Suppressor macrophage (primary cell): Measurements from ENCODE around the gene ALKBH5.

Experiments used
- DNase-seq, 4 experiments: peaks; one replicate each; pipeline ENCODE4 v3.0.0-alpha.2; 2020 to 2022

The ALKBH5 gene

DNA sequence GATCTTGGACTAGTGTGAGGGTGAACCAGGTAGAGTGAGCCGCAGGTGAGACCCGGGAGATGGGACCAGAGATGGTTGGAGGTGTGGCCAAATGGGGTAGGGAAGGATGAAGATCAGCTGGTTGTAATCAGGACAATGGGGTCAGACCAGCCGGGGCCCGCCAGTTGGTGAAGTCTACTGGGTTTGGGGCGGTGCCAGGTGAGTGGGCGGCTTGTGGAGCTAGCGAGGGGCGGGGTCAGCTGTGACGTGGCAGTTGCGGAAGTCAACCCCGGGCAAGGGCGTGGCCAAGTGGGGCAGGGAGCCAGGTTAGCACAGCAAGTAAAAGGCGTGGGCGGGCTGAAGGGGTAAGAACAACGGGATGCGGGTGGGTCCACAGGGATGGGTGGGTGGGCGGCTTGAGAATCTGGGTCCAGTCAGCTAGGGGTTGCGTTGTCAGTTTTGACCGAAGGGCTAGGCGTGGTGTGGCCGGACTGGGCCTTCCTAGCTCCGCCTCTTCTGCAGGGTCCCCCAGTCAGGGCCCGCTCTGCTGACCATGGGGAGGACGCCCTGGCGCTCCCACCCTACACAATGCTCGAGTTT lies 25.5 kb upstream of the ALKBH5 start:
- DNase-seq: peak; percentile 95 to 97 (median 96)

DNA sequence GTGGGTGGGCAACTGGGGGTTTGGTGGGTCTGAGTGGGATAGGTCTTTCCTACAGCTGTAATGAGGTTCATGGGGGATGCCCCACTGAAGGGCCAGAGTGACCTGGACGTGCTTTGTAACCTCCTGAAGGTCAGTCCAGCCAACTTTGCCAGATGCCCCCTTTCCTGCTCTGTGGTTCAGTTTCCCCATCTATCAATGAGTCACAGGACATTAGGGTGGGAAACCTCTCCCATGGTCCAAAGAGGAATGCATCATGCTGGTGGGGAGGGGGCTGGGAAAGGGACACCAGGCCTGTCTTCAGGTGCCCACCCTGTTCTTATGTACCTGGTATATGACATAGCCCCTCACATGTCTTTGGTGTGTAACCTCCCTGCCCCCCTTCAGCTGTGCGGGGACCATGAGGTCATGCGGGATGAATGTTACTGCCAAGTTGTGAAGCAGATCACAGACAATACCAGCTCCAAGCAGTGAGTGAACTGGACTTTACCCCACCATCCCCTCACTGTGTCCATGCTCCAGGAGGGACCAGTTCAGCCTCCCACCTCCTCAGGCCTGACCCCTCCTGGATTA lies 24.0 kb upstream of the ALKBH5 start:
- DNase-seq: no peak

DNA sequence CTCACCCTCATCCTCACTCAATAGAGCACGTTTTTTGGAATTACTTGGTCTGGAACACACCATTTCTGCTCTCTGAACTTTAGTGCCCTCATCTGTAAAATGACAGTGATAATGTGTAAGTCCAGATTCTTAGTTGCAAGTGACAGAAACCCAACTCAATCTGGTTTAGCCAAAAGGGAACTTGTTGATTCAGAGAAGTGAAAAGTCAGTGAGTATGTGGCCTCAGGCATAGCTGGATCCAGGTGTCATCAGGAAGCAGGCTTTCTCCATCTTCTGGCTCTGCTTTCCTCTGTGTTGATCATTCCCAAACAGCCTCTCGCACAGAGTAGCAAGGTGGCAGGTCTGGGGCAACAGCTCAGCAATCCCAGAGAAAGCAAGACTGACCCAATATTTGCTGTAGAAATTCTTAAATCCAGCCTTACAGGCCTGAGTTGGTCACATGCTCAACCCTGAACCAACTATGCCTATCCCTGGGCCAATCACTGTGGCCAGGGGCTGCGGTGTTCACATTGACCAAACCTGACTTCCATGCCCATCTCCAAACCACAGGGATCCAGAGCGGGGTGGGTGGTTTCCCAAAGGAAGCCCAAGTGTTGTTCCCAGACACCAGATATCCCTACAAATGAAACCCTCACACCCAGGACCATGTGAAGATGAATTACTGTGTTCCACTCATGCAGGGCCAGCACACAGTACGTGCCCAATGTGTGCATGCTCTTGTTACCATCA lies 23.3 kb upstream of the ALKBH5 start:
- peak in 1 of 4 experiments; percentile 18 for DNase-seq

DNA sequence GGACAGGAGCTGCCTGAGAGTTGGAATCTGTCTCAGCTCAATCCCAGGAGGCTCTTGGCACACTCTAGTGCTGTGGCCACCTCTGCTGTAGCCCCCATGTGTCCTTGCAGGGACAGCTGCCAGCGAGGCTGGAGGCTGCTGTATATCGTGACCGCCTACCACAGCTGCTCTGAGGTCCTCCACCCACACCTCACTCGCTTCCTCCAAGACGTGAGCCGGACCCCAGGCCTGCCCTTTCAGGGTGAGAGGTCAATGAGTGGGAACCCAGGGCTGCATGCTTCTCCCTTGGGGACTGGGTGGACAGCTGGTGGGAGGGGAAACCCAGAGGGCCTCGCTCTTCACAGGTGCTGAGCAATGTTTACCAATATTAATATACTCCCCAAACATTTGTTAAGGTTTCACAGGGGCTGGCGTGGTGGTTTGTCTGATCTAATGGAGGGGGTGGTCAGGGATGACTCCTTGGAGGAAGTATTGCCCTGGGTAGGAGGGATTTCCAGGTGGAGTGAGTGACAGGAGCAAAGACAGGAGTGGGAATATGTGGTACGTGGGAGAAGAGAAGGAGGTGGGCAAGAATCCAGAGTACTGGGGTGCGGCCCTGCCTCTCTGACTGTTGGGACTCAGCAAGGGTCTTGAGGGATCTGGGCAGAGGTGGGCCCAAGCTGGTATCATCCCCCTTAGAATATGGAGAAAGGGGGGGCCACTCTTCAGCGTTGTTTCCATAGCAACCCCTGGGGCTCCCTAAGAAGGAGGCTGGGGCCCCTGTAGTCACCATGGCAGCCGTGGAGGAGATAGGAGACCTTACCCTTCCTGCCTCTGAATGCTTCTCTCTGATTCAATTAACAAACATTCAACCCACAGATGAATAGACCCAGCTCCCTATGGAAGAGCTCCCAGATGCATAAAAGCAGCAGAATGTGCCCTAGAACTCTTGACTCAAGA lies 22.2 kb upstream of the ALKBH5 start:
- peak; percentile 27 to 75 (median 70) for DNase-seq

DNA sequence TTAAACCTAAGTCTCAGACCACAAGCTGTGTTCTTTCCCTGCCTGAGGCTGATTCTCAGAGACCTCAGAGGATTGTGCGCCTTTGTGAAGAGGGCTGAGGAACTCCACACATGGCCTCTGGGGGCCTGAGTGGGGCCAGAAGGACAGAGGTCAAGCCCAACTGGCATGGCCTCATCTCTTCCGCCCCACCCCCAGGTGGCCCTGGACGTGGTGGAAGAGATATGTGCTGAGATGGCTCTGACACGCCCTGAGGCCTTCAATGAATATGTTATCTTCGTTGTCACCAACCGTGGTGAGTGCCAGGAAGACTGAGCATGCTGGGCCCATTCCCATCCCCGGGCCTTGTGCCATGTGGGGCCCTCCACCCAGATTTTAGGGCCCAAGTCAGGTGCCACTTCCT lies 20.1 kb upstream of the ALKBH5 start:
- DNase-seq: no peak

DNA sequence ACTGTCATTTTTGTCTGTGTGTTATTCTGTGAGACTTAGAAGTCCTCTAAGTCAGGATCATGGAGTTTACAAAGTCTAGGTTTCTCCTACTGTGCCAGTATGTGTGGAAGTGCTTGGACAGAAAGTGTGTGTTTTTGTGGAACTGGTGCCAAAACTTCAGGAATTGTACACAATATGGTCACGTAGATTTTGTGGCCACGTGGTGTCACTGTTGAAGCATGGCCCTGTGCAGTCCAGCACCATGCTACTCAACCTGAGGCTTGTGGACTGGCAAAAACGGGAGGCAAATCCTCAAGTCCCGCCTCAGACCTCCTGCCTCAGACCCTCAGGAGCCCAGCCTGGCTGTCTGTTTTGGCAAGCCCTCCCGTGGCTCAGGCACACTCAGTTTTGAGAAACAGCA lies 16.7 kb upstream of the ALKBH5 start:
- no peak for DNase-seq

DNA sequence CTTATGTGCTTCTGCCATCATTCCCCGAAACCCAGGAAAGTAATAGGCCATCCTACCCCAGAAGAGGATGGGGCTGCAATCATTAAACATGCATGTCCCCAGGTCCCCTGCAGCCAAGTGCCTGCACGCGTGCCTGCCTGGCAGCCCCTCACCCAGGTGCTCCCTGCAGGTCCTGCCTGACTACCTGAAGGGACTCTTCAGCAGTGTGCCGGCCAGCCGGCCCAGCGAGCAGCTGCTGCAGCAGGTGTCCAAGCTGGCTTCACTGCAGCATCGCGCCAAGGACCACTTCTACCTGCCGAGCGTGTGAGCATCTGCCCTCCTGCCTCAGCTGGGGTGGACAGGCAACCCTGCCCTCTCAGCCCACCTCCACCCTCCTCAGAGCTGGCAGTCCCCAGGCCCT lies 16.2 kb upstream of the ALKBH5 start:
- no peak for DNase-seq

DNA sequence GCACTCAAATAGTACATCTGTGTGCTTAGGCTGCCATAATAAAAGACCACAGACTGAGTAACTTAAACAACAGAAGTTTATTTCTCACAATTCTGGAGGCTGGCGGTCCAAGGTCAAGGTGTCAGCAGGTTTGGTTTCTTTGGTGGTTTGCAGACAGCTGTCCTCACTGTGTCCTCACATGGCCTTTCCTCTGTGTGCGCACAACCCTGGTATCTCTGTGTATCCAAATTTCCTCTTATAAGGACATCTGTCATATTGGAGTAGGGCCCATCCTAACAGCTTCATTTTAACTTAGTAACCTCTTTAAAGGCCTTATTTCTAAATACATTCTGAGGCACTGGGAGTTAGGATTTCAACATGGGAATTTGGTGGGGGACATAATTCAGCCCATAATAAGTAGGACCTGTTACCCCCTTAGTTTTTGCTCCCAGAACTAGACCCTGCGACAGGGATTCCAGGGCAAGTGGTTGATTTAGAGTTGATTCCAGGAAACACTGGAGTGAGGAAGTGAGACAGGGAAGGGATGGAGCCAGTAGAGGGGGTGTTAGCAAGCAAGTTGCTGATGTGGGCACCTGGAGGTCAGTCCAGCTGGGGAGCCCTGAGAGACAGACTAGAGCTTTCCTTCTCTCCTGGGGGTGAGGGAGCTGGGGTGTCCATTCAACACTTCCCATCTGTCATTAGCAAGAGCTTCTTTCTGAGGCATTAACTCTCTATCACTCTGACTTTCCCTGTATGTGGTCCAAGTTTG lies 10.9 kb upstream of the ALKBH5 start:
- DNase-seq: no peak

DNA sequence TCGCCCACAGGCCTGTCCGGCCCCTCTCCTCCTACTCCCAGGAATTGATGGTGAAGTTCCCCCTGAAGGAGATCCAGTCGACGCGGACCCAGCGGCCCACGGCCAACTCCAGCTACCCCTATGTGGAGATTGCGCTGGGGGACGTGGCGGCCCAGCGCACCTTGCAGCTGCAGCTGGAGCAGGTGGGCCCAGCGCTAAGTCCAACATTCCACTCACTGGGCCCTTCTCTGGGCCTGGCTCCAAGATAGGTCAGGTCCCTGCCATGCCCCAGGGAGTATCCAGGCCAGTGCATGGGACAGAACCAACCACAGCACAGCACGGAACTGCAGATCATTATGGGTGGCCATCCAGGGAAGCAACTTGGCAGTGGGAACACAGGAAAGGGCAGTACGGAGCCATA lies 9.9 kb upstream of the ALKBH5 start:
- DNase-seq: no peak

DNA sequence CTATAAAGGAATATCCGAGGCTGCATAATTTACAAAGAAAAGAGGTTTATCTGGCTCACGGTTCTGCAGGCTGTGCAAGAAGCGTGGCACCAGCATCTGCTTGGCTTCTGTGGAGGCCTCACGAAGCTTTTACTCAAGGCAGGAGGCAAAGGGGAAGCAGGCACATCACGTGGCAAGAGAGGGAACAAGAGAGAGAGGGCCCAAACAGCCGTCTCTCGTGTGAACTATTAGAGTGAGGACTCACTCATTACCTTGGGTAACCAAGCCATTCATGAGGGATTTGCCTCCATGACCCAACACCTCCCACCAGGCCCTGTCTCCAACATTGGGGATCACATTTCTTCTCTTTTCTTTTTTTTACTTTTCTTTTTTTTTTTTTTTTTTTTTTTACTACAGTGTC lies 7.5 kb upstream of the ALKBH5 start:
- peak; percentile 75 to 87 (median 86) for DNase-seq

DNA sequence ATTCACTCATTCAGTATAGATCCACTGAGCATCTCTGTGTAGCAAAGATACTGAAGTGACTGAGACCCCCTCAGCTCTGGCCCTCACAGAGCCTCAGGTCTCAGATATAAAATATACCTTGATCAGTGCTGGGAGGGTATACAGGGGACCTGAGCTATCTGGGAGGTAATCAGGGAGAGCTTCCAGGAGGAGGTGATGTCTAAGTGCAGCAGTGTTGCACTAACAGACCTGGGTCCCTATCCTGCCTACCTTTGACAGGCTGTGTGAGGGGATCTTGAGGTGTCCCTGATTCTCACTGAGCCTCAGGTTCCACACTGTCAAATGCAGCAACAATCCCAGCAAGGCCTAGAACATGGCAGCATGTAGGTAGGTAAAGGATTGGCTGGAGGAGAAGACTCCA lies 6.5 kb upstream of the ALKBH5 start:
- no peak for DNase-seq

DNA sequence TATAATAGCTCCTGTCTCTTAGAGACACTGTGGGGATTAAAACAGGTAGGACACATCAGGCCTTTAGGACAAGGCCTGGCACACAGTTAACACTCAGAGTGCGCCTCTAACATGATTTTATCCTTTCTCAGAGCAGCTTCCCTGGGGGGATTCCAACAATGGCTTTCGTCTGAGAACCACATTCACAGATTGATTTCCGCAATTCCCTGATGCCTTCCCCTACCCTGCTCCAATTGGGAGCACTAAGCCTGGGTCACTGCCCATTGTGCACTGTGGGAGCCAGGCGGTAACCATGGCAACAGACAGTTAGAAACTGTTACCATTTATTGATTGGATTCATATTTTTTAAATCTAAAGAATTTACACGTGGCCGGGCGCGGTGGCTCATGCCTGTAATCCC lies 5.9 kb upstream of the ALKBH5 start:
- DNase-seq: no peak

DNA sequence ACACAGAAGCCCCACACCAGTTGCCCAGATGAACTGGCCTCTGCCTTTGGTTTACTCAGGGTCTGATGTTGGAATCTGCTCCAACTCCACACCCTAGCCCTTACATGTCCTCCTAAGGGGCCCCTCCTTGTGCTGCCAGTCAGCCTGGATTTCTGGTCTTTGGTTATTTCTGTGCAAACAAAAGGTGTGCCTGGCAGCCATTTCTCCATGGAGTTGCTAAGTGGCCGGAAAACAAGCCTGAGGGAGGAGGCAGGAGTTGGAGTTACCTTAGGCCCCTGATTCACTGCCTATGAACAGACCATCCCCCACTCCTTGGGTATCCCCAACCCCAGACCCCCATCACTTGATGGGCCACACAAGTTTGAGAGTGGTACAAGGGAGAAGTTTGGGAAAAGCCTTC lies 4.4 kb upstream of the ALKBH5 start:
- DNase-seq: no peak

DNA sequence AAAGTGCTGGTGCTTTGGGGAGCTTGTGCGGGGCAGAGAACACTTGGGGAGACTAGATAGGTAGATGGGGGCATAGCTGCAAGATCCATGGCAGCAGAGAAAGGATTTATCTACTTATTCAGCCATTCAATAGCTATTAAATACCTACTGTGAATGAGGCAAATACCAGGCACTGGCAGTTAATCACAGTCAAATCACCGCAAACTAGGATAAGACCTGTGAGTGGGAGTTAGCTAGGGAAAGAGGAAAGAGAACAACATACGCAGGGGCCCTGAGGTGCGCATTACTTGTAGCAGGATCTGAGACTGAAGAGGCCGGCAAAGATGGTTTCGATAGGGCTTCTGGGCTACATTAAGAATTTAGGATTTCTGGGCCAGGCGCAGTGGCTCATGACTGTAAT lies 3.8 kb upstream of the ALKBH5 start:
- DNase-seq: no peak

DNA sequence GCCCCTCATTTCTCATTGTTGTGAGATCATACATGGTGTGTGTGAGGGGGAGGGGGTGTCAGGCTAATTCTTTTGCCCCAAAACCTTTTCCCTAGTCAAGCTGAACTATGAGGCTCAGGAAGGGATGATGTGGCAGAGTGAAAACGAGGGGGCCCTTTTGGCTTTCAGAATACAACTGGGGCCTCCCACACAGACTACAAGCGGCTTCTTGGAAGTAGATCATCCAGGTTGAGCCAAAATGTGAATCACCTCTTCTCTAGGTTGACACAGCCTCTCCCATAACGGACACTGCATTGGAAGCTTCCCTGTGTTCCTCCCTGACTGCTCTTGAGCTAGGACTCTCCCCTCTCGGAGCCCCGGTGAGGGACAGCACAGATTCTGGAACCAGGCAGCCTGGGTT lies 2.3 kb upstream of the ALKBH5 start:
- DNase-seq: no peak

DNA sequence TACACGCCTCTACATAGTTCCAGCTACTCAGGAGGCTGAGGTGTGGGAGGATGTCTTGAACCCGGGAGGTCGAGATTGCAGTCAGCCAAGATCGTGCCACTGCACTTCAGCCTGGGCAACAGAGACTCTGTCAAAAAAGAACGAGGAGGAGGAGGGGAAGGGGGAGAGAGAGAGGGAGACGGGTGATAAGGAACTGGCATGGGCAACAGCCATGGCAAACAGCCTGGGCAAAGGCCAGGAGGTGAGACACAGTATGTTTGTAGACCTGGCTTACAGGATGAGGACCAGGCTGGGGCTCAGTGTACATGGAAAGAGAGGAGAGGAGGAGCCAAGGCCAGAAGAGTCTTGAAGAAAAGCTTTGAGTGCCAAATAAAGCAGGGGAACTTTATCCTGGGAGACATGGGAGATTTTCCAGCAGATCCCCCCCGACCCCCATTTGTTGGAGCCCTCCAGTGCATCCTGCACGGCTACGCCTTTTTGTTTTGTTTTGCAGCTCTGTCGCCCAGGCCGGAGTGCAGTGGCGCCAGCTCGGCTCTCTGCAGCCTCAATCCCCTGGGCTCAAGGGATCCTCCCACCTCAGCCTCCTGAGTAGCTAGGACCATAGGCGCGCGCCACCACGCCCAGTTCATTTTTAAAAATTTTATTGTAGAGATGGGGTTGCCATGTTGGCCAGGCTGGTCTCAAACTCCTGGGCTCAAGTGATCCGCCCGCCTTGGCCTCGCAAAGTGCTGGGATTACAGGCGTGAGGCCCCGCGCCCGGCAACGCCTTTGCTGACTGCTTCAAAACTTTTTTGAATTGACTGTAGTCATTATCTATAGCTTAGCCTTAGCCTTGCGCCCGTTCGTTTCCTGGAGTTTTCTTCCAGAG lies 1.3 kb upstream of the ALKBH5 start:
- DNase-seq: peak in 1 of 4 experiments; percentile 33

DNA sequence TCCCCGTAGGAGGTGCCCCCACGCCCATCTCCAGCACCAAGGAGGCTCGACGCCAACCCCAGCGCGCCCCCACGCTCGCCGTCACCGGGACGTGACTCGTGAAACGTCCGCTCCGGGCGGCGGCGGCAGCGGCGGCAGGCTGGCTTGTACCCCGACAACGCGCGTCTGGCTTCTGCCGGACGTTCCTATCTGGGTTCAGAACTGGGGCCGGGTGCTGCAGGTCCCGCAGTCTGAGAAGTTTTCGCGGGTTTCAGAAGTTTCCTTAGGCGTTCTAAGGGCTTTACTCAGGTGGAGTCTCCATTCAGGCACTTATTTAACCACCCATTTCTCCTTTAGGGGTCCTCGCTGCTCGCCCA lies 672 bp upstream of the ALKBH5 start:
- peak; percentile 91 to 96 (median 94) for DNase-seq

DNA sequence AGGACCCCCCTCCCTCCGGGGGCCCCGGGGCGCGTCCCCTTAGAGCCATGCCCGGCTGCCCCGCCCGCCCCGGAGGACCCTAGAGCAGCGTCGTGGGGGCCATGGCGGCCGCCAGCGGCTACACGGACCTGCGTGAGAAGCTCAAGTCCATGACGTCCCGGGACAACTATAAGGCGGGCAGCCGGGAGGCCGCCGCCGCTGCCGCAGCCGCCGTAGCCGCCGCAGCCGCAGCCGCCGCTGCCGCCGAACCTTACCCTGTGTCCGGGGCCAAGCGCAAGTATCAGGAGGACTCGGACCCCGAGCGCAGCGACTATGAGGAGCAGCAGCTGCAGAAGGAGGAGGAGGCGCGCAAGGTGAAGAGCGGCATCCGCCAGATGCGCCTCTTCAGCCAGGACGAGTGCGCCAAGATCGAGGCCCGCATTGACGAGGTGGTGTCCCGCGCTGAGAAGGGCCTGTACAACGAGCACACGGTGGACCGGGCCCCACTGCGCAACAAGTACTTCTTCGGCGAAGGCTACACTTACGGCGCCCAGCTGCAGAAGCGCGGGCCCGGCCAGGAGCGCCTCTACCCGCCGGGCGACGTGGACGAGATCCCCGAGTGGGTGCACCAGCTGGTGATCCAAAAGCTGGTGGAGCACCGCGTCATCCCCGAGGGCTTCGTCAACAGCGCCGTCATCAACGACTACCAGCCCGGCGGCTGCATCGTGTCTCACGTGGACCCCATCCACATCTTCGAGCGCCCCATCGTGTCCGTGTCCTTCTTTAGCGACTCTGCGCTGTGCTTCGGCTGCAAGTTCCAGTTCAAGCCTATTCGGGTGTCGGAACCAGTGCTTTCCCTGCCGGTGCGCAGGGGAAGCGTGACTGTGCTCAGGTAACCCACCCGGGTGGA lies 759 bp downstream of the ALKBH5 start:
- peak; percentile 66 to 79 (median 76) for DNase-seq

DNA sequence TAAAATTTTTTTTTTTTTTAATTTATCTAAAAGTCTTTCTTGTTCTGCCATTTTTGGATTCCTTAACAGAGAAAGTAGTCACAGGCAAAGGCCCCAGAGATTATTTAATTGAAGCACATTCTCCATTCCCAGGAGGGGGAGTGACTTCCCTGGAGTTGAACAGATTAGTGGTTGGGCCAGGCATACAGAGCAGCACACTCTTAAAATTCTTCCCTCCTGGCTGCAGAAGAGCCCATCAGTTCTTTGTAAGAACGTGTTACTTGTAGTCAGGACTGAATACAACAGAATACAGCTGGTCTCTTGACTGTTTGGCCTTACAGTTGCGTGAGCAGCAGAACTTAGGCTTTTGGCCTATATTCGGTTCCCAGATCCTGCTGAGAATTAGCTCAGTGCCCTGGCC lies 1.8 kb downstream of the ALKBH5 start:
- no peak for DNase-seq
